H9 (cell line): ENCODE data around the gene GIT2. TPM values are rescaled to one million over a fixed set of nuclear protein-coding genes. Genes with fewer than 3 reads are reported as not detected.

ENCODE experiments used
- DNase-seq: peaks from one replicate; pipeline ENCODE4 v3.0.0-alpha.2; 2017
- H2AFZ ChIP-seq: one replicate; pipeline ENCODE4 v1.6.1; 2013; ENCODE audit warnings: mild to moderate bottlenecking, low read length, control low read depth, moderate library complexity
- H2AK5ac ChIP-seq: 2 replicates; pipeline ENCODE4 v1.6.1; 2013; ENCODE audit warnings: low read length, control low read depth, mixed read lengths; ENCODE audit not compliant: insufficient read length
- H2BK120ac ChIP-seq: one replicate; pipeline ENCODE4 v1.6.1; 2013; ENCODE audit warnings: low read depth, mild to moderate bottlenecking, low read length, control low read depth, inconsistent platforms; ENCODE audit not compliant: poor library complexity, severe bottlenecking
- H2BK12ac ChIP-seq: 2 replicates; pipeline ENCODE4 v1.6.1; 2013; ENCODE audit warnings: low read length, control low read depth, mixed read lengths, low read depth; ENCODE audit not compliant: insufficient read length
- H2BK15ac ChIP-seq: 2 replicates; pipeline ENCODE4 v1.6.1; 2013; ENCODE audit warnings: low read depth, low read length, control low read depth
- H2BK20ac ChIP-seq: one replicate; pipeline ENCODE4 v1.6.1; 2013; ENCODE audit warnings: low read depth, mild to moderate bottlenecking, low read length, control low read depth, inconsistent platforms; ENCODE audit not compliant: poor library complexity, severe bottlenecking
- H2BK5ac ChIP-seq: 2 replicates; pipeline ENCODE4 v1.6.1; 2013; ENCODE audit warnings: low read length, control low read depth, mixed read lengths; ENCODE audit not compliant: insufficient read length
- H3K14ac ChIP-seq: 2 replicates; pipeline ENCODE4 v1.6.1; 2013; ENCODE audit warnings: low read length, control low read depth; ENCODE audit not compliant: insufficient read depth
- H3K18ac ChIP-seq: 2 replicates; pipeline ENCODE4 v1.6.1; 2013; ENCODE audit warnings: low read depth, mild to moderate bottlenecking, mixed read lengths, low read length, control low read depth; ENCODE audit not compliant: insufficient read length
- H3K23ac ChIP-seq: 2 replicates; pipeline ENCODE4 v1.6.1; 2013; ENCODE audit warnings: low read length, control low read depth, mixed read lengths, low read depth; ENCODE audit not compliant: insufficient read length
- H3K23me2 ChIP-seq: 2 replicates; pipeline ENCODE4 v1.6.1; 2013; ENCODE audit warnings: low read depth, mild to moderate bottlenecking, mixed read lengths, low read length, control low read depth; ENCODE audit not compliant: insufficient read length, poor library complexity, severe bottlenecking
- H3K27ac ChIP-seq: 2 replicates; pipeline ENCODE4 v1.5.1; 2013; ENCODE audit warnings: low read length, control low read depth, mixed read lengths, low read depth; ENCODE audit not compliant: insufficient read length
- H3K27me3 ChIP-seq: 2 replicates; pipeline ENCODE4 v1.6.1; 2013; ENCODE audit warnings: low read length, control low read depth, inconsistent platforms; ENCODE audit not compliant: insufficient read depth
- H3K4ac ChIP-seq: 2 replicates; pipeline ENCODE4 v1.6.1; 2013; ENCODE audit warnings: low read depth, mild to moderate bottlenecking, control low read depth, inconsistent platforms, low read length, moderate library complexity
- H3K4me1 ChIP-seq: 2 replicates; pipeline ENCODE4 v1.6.1; 2013; ENCODE audit warnings: low read length, control low read depth, inconsistent platforms; ENCODE audit not compliant: insufficient read depth
- H3K4me2 ChIP-seq: 2 replicates; pipeline ENCODE4 v1.6.1; 2013; ENCODE audit warnings: low read length, control low read depth, mixed read lengths; ENCODE audit not compliant: insufficient read length, insufficient read depth
- H3K56ac ChIP-seq: 2 replicates; pipeline ENCODE4 v1.6.1; 2013; ENCODE audit warnings: low read depth, mild to moderate bottlenecking, mixed read lengths, low read length, control low read depth; ENCODE audit not compliant: insufficient read length
- H3K79me1 ChIP-seq: 2 replicates; pipeline ENCODE4 v1.6.1; 2013; ENCODE audit warnings: low read depth, mild to moderate bottlenecking, moderate library complexity, low read length, control low read depth, inconsistent platforms; ENCODE audit not compliant: insufficient read depth, poor library complexity, severe bottlenecking
- H3K79me2 ChIP-seq: 2 replicates; pipeline ENCODE4 v1.6.1; 2013; ENCODE audit warnings: low read length, control low read depth, inconsistent platforms; ENCODE audit not compliant: insufficient read depth
- H3K9ac ChIP-seq: 2 replicates; pipeline ENCODE4 v1.6.1; 2013; ENCODE audit warnings: low read length, control low read depth, mixed read lengths; ENCODE audit not compliant: insufficient read length; ENCODE audit errors: extremely low read depth
- H3K9me3 ChIP-seq: one replicate; pipeline ENCODE4 v1.6.1; 2013; ENCODE audit warnings: low read depth, low read length, inconsistent platforms; ENCODE audit not compliant: control insufficient read depth
- H3T11ph ChIP-seq: one replicate; pipeline ENCODE4 v1.6.1; 2013; ENCODE audit warnings: mild to moderate bottlenecking, low read length, control low read depth, inconsistent platforms
- H4K20me1 ChIP-seq: one replicate; pipeline ENCODE4 v1.6.1; 2013; ENCODE audit not compliant: control insufficient read depth, insufficient read length, insufficient read depth
- H4K5ac ChIP-seq: 2 replicates; pipeline ENCODE4 v1.6.1; 2013; ENCODE audit warnings: low read depth, mild to moderate bottlenecking, mixed read lengths, low read length, control low read depth; ENCODE audit not compliant: insufficient read length
- H4K8ac ChIP-seq: replicated peaks from 2 replicates; pipeline ENCODE4 v1.6.1; 2013; ENCODE audit warnings: low read length, control low read depth, mixed read lengths, low read depth; ENCODE audit not compliant: insufficient read length
- H4K91ac ChIP-seq: 2 replicates; pipeline ENCODE4 v1.6.1; 2013; ENCODE audit warnings: low read depth, mild to moderate bottlenecking, moderate library complexity, mixed read lengths, low read length, control low read depth; ENCODE audit not compliant: insufficient read length
- H3K27ac Mint-ChIP-seq, 3 experiments: 2 replicates in 2 of 3; 3 replicates in 1 of 3; pipeline ENCODE4 v1.8.0; 2020 to 2021; ENCODE audit warnings: mixed read lengths in 3 of 3, mild to moderate bottlenecking in 1 of 3, moderate library complexity in 1 of 3
- H3K27me3 Mint-ChIP-seq: 2 replicates; pipeline ENCODE4 v1.8.0; 2021; ENCODE audit warnings: low read depth, mild to moderate bottlenecking, moderate library complexity, mixed read lengths
- H3K36me3 Mint-ChIP-seq, 3 experiments: 2 replicates in 2 of 3; 3 replicates in 1 of 3; pipeline ENCODE4 v1.8.0; 2020 to 2021; ENCODE audit warnings: low read depth in 3 of 3, mixed read lengths in 3 of 3; ENCODE audit not compliant: insufficient read depth in 1 of 3
- H3K4me1 Mint-ChIP-seq, 2 experiments: 2 replicates each; pipeline ENCODE4 v1.8.0; 2020; ENCODE audit warnings: mixed read lengths in 2 of 2
- H3K4me3 Mint-ChIP-seq, 2 experiments: 2 replicates in 1 of 2; 3 replicates in 1 of 2; pipeline ENCODE4 v1.8.0; 2020 to 2021; ENCODE audit warnings: mild to moderate bottlenecking in 2 of 2, mixed read lengths in 2 of 2, moderate library complexity in 1 of 2
- H3K9me3 Mint-ChIP-seq, 2 experiments: 2 replicates in 1 of 2; 3 replicates in 1 of 2; pipeline ENCODE4 v1.8.0; 2020; ENCODE audit warnings: mild to moderate bottlenecking in 2 of 2, mixed read lengths in 2 of 2, moderate library complexity in 1 of 2
- CTCF ChIP-seq: fragments of 200-600 bp; sonication (generic); conservative IDR thresholded peaks from 3 replicates; pipeline ENCODE4 v1.8.0; 2021; ENCODE audit warnings: antibody characterized with exemption, mild to moderate bottlenecking
- WGBS: extraction: QIAGEN DNeasy Blood & Tissue Kit; methylation state at CpG from one replicate; pipeline ENCODE4 v1.1.7; 2013; ENCODE audit warnings: missing lambda C conversion rate, low lambda C conversion rate, mixed read lengths; ENCODE audit not compliant: insufficient read length; ENCODE audit errors: extremely low coverage; 5-methylcytosine and 5-hydroxymethylcytosine counted together
- total RNA-seq: library from RNA; stranded (reverse); gene quantifications from 2 replicates; pipeline ENCODE4 v1.2.1, GENCODE V29; 2021

Gene GIT2
- total RNA-seq, 1 experiment from 2014 or later = 27.0 TPM

GRCh38 chr12:109880043-109880931, 115.9 kb downstream of the GIT2 start, which contains the start of gene GLTP:
GLTP (minus strand) TSS chr12:109880541; CDS start chr12:109880374, 167 bp downstream.
- H3K27ac ChIP-seq = peak within 1 kb of the TSS; percentile 86
- no peaks in the 10 kb centered on the region for H3K79me1 ChIP-seq
- no peak within 1 kb of the TSS for H2BK120ac ChIP-seq
- H4K8ac ChIP-seq = no peak within 1 kb of the TSS
- H3K23ac ChIP-seq = no peak within 1 kb of the TSS
- H3K27ac Mint-ChIP-seq = peak within 1 kb of the TSS; percentile 45 to 94 (median 47); a peak in 6 of 7 replicates
- no peaks in the 10 kb centered on the region for H3K27me3 ChIP-seq
- no peak within 1 kb of the TSS for H4K91ac ChIP-seq
- H3K36me3 Mint-ChIP-seq = no peaks in the 10 kb centered on the region; a peak in 1 of 7 replicates
- no peak within 1 kb of the TSS for H2BK5ac ChIP-seq
- peaks cover 8% of the 10 kb centered on the region; the same call in 1 of the 2 replicates for H3K79me2 ChIP-seq
- no peaks in the 10 kb centered on the region for H3K9me3 ChIP-seq
- H2BK15ac ChIP-seq = no peak within 1 kb of the TSS
- peak; percentile 95 for DNase-seq
- TF ChIP-seq CTCF = peak; percentile 51; the same call in 2 of the 3 replicates
- no peak within 1 kb of the TSS for H3K56ac ChIP-seq
- H3K9me3 Mint-ChIP-seq = no peaks in the 10 kb centered on the region; a peak in 1 of 5 replicates
- H3T11ph ChIP-seq = no peak within 1 kb of the TSS
- peaks cover 12% of the 10 kb centered on the region for H3K27me3 Mint-ChIP-seq
- H3K4me1 ChIP-seq = peaks cover 12% of the 10 kb centered on the region
- H2BK12ac ChIP-seq = peak within 1 kb of the TSS; percentile 5
- no peak within 1 kb of the TSS for H2AK5ac ChIP-seq
- H2AFZ ChIP-seq = no peak within 1 kb of the TSS
- H3K4me2 ChIP-seq = peak within 1 kb of the TSS; percentile 97
- peak within 1 kb of the TSS; percentile 50 for H3K9ac ChIP-seq
- H4K5ac ChIP-seq = no peak within 1 kb of the TSS
- H3K4me1 Mint-ChIP-seq = peaks cover 37 to 42% of the 10 kb centered on the region in 2 experiments
- H3K14ac ChIP-seq = peak within 1 kb of the TSS; percentile 4; the same call in 1 of the 2 replicates
- no peaks in the 10 kb centered on the region for H4K20me1 ChIP-seq
- H2BK20ac ChIP-seq = no peak within 1 kb of the TSS
- H3K18ac ChIP-seq = peak within 1 kb of the TSS; percentile 72
- H3K4me3 Mint-ChIP-seq = peak within 1 kb of the TSS; percentile 86 to 96
- H3K23me2 ChIP-seq = peaks cover 11% of the 10 kb centered on the region
- no peak within 1 kb of the TSS for H3K4ac ChIP-seq
- WGBS = no CpG with 5 or more reads among the region's 92 CpGs

Other genes starting within 250 kb of the GIT2 start
- gene TRPV4, start 163.0 kb downstream of the GIT2 start, total RNA-seq = 4.9 TPM in 2 replicates
- gene GLTP, start 115.8 kb downstream of the GIT2 start, total RNA-seq = 15.5 and 15.7 TPM in 2 replicates
- gene TCHP, start 96.1 kb downstream of the GIT2 start, total RNA-seq = 12.6 and 13.3 TPM in 2 replicates
- gene ANKRD13A, start 3.1 kb upstream of the GIT2 start, total RNA-seq = 18.0 and 19.1 TPM in 2 replicates
- 8.9 and 9.7 TPM in 2 replicates for gene C12orf76, start 52.2 kb upstream of the GIT2 start, total RNA-seq
- 9.3 and 9.7 TPM in 2 replicates for gene IFT81, start 128.0 kb upstream of the GIT2 start, total RNA-seq